HL-60/S4 treated with phorbol 12-myristate 13-acetate at 8.2 ng/mL for 4 days and 3 days (cell line): ENCODE data around the gene FHAD1.
"Not testable (repeated sequence)": the region's sequence is repeated elsewhere in the genome, so short reads cannot be mapped to it uniquely, and the experiment has no call there.

Source experiments
- in situ Hi-C: fragments of 300-500 bp; cut with MboI; formaldehyde crosslinking; loops from 2 replicates; pipeline ENCODE4 v1.15.0; 2022; ENCODE audit warnings: low sequenced_read_pairs

FHAD1 gene

GRCh38 chr1:15385420-15385819, 138.4 kb downstream of the FHAD1 start:
- in situ Hi-C loops, result no loop called here

GRCh38 chr1:15386164-15386749, 139.2 kb downstream of the FHAD1 start:
- in situ Hi-C loops, result no loop called here

DNA sequence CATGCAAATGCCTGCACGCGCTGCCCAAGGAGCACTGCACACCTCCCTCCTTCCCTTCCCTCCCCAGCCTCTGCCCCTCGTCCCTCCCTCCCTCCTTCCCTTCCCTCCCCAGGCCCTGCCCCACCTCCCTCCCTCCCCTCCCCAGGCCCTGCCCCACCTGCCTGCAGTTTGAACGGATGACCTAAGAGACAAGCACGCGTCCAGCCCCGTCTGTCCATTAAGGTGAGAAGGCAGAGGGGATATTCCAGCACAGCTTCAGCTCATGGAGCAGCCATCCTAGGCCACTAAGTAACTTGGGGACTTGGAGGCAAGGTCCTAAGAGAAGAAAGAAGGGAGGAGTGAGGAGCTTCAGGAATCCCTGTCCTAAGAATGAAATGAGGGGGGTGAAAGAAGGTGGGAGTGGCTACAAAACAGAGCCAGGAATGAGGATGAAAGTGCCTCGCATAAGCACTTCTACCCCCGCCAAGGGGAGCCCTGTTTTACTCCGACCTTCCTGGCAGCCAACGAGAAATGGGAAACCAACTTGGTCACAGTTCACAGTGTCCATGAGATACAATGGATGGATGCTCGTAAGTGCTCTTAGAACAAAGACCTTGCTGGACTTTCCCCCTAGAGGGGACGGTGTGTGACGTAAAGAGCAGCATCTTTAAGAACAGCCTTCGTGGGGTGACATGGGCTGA, 141.3 kb downstream of the FHAD1 start:
- in situ Hi-C loops, result no loop called here

DNA sequence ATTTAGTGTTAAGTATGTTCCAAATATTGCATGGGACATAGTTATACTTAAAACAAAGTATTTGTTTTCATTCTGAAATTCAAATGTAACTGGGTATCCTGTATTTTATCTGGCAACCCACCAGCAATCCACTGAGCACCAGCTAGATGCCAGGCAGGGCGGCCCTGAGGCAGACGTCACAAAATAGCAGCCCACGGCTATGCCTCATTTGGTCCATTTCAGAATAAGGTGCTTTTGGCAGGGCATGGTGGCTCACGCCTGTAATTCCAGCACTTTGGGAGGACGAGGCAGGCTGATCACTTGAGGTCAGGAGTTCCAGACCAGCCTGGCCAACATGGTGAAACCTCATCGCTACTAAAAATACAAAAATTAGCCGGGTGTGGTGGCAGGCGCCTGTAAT, 142.8 kb downstream of the FHAD1 start:
- in situ Hi-C loops, result not testable (repeated sequence)

- in situ Hi-C loops, result no loop called here
These were observed 143.6 kb downstream of the FHAD1 start for GRCh38 chr1:15390667-15391066.

DNA sequence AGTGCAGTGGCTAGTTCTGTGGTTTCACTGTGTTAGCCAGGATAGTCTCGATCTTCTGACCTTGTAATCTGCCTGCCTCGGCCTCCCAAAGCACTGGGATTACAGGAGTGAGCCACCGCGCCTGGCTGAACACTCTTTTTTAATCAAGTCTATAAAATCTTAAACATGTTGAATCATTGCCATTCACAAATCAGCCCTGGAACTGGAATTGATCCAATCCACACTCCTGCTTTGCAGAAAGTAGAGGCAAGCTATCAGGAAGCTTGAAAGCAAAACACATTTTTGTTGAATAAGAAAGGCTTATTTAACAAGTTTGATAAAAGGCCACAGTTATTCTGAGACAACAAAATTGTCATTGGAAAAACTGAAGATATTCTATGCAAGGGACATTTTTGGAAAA, 144.3 kb downstream of the FHAD1 start:
- in situ Hi-C loops, result no loop called here

- in situ Hi-C loops, result no loop called here
These were observed 146.6 kb downstream of the FHAD1 start for GRCh38 chr1:15393475-15394257.

DNA sequence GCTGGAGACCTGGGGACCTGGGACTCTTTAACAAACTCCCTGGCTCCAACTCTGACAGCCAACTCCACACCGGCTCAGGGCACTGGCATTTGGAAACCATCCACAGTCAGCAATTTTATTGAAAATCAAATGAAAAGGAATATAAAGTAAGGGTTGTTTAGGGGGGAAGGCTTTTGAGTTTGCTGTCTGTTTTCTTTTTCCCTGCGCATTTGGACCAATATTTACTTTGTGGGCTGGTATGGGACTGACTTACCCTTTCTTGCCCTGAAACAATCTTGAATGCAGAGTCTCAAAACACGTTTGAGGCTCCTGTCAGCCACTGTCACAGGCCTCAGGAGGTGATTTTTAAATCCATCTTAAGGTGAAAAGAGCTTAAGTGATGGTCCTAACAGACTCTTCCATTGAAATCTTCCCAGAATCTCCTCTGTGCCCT, 147.3 kb downstream of the FHAD1 start:
- in situ Hi-C loops, result no loop called here

DNA sequence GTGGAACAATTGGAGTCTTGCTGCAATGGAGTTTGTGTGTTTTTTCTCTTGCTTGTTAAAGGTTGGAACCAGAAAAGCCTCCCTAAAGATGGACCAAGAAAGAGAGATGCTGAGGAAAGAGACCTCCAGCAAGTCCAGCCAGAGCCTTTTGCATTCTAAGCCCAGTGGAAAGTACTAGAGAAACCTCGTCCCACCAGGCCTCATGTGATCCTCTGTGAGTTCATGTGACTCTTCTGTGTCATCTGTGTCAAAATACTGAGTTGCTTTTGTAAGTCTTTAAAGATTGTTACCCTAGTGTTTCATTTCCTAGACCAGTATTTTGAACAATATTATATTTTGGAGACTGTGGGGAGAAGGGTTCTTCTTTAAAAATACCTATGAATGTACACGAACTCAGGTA, 150.2 kb downstream of the FHAD1 start:
- in situ Hi-C loops, result no loop called here

- in situ Hi-C loops, result no loop called here
These were observed 152.7 kb downstream of the FHAD1 start for GRCh38 chr1:15399710-15400109.

DNA sequence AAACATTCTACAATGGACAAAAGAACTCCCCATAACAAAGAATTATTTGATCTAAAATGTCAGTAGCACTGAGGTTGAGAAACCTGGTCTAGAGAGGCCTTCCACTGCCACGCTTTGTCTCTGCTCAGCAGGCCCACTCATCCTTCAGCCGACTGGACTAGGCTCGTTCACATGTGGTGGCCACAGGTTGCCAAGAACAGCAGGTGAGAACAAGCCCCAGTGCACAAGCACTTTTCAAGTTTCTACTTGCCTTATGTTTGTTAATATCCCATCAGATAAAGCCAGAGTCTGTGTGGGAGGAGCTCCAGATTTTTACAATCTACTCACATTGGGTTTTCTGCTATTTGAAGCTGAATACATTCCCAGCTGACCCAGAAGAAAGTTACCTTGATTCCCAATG, 153.6 kb downstream of the FHAD1 start:
- in situ Hi-C loops, result no loop called here

- in situ Hi-C loops, result no loop called here
These were observed 154.5 kb downstream of the FHAD1 start for GRCh38 chr1:15401391-15402055.

DNA sequence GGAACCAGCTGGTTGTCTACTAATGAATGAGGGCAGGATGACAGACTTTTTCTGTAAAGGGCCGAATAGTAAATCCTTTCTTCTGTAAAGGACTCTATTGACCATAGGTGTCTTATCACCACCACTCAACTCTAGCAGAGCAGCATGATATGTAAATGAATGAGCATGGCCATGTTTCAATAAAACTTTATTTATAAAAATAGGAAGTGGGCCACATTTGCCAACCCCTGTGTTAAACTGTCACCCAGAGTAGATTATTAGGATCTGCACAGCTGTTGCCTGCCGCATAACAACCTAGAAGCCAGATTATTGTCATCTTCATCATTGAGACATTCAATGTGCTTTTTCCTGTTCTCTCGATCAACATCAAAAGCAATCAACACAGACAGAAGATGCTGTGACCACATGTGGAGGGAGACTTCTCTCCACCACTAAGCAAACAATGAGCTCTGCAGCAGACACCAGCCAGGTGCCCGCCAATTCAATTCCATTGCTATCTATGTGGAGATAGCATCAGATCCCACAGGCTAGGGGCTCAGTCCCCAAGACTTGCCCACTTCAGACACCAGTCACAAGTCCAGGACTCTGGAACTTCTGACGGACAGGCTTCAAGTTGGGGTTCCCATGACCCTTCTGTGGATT, 155.9 kb downstream of the FHAD1 start:
- in situ Hi-C loops, result no loop called here

- in situ Hi-C loops, result no loop called here
These were observed 157.0 kb downstream of the FHAD1 start for GRCh38 chr1:15403962-15404580.

DNA sequence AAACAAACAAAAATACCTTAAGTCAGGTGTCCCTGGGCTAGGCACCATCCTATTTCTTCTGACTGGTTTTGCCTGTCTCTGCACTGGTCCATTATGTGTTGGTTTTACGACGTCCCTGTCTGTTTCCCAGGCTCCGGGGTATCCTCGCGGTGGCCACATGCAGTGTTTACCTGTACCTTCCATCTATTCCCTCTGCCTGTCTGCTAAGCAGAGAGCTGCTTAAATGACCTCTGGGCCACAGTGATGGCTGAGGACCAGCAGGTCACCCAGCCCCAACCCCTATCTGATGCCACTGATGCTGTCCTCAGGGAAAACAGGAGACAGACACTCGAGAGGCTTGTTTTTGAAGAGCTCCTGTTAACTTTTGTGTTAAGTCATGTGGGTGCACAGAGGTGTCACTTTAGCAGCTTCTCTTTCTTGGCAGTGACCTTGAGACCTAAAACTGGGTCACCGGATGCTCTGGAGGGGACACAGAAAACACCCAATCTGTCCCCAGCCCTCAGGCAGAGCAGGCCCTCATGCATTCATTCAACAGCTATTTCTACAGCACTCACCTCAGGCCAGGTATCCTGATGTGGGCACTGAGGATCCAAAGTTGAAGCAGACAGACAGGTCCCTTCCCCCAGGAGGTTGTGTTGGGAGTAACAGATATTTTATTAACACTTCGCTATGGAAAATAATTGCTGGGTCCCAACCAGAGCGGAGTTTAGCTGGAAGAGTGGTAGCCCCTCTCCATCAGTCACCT, 158.3 kb downstream of the FHAD1 start:
- in situ Hi-C loops, result no loop called here

- in situ Hi-C loops, result no loop called here
These were observed 159.9 kb downstream of the FHAD1 start for GRCh38 chr1:15406614-15407559.

GRCh38 chr1:15407580-15407979, 160.6 kb downstream of the FHAD1 start:
- in situ Hi-C loops, result no loop called here

DNA sequence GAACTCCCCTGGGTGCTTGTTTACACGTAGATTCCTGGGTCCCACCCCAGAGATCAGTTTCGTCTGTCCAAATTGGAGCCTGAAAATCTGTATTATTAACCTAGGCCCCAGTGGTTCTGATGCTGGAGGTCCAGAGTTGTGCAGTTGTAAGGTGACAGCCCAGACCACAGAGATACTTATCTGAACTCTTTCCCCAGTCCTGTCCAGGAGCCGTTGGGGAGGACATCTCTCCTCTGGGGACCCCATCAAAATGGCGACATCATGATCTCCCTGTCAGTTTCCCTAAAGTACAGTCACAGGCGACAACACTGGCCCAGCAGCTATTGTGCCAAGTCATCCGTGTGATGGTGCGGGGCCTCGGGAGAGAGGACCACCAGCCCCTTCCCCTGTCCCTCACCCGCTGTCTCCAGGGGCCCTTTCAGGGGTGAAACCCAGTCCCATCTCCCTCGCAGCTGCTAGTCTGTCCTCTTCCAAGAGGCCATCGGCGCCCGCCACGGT, 161.9 kb downstream of the FHAD1 start:
- in situ Hi-C loops, result no loop called here
